Trophoblast cell (in vitro differentiated cells and primary cell): ENCODE data around the gene C3orf52.

Experiments
- DNase-seq, 2 donors: peaks; one replicate each; pipeline ENCODE4 v3.0.0-alpha.2; 2016
- H2AFZ ChIP-seq: 2 replicates; pipeline ENCODE4 v1.6.1; 2013; ENCODE audit warnings: low read length, moderate library complexity, mild to moderate bottlenecking; ENCODE audit not compliant: insufficient read depth, poor library complexity
- H2AK5ac ChIP-seq: 2 replicates; pipeline ENCODE4 v1.6.1; 2013; ENCODE audit warnings: mild to moderate bottlenecking, low read length
- H2BK120ac ChIP-seq: 2 replicates; pipeline ENCODE4 v1.6.1; 2013; ENCODE audit warnings: low read length, mild to moderate bottlenecking, moderate library complexity; ENCODE audit not compliant: insufficient read depth, poor library complexity
- H2BK12ac ChIP-seq: 2 replicates; pipeline ENCODE4 v1.6.1; 2013; ENCODE audit warnings: mild to moderate bottlenecking, low read length, moderate library complexity
- H2BK5ac ChIP-seq: 2 replicates; pipeline ENCODE4 v1.6.1; 2013; ENCODE audit warnings: low read length, low read depth, moderate library complexity, mild to moderate bottlenecking; ENCODE audit not compliant: poor library complexity
- H3K14ac ChIP-seq: 2 replicates; pipeline ENCODE4 v1.6.1; 2013; ENCODE audit warnings: mild to moderate bottlenecking, low read length
- H3K18ac ChIP-seq: 2 replicates; pipeline ENCODE4 v1.6.1; 2013; ENCODE audit warnings: mild to moderate bottlenecking, low read length
- H3K23ac ChIP-seq: 2 replicates; pipeline ENCODE4 v1.6.1; 2013; ENCODE audit warnings: low read length
- H3K27ac ChIP-seq: 2 replicates; pipeline ENCODE4 v1.5.1; 2013; ENCODE audit warnings: low read depth, mild to moderate bottlenecking, inconsistent platforms, low read length, moderate library complexity
- H3K27me3 ChIP-seq: 2 replicates; pipeline ENCODE4 v1.6.1; 2013; ENCODE audit warnings: inconsistent platforms, mild to moderate bottlenecking, low read length, moderate library complexity; ENCODE audit not compliant: insufficient read depth
- H3K36me3 ChIP-seq, 2 experiments: 1 replicate in 1 of 2; 2 replicates in 1 of 2; pipeline ENCODE4 v1.6.1; 2013; ENCODE audit warnings: low read length in 2 of 2, mild to moderate bottlenecking in 2 of 2, moderate library complexity in 1 of 2; ENCODE audit not compliant: insufficient read depth in 2 of 2, control insufficient read depth in 1 of 2
- H3K4ac ChIP-seq: 2 replicates; pipeline ENCODE4 v1.6.1; 2013; ENCODE audit warnings: low read depth, mild to moderate bottlenecking, low read length, moderate library complexity
- H3K4me1 ChIP-seq, 2 experiments: 1 replicate in 1 of 2; 2 replicates in 1 of 2; pipeline ENCODE4 v1.6.1; 2013; ENCODE audit warnings: low read length in 2 of 2, mild to moderate bottlenecking in 2 of 2, moderate library complexity in 1 of 2; ENCODE audit not compliant: insufficient read depth in 2 of 2, control insufficient read depth in 1 of 2
- H3K4me2 ChIP-seq: 2 replicates; pipeline ENCODE4 v1.6.1; 2013; ENCODE audit warnings: inconsistent platforms, mild to moderate bottlenecking, low read length, moderate library complexity
- H3K4me3 ChIP-seq: 2 replicates; pipeline ENCODE4 v1.5.1; 2013; ENCODE audit warnings: mild to moderate bottlenecking, low read depth, low read length, inconsistent platforms
- H3K79me1 ChIP-seq: one replicate; pipeline ENCODE4 v1.6.1; 2013; ENCODE audit warnings: low read length
- H3K79me2 ChIP-seq: 2 replicates; pipeline ENCODE4 v1.6.1; 2013; ENCODE audit warnings: low read length, mild to moderate bottlenecking; ENCODE audit not compliant: control insufficient read depth, insufficient read depth, poor library complexity
- H3K9ac ChIP-seq: 2 replicates; pipeline ENCODE4 v1.6.1; 2013; ENCODE audit warnings: mild to moderate bottlenecking, low read length
- H3K9me3 ChIP-seq: 2 replicates; pipeline ENCODE4 v1.6.1; 2013; ENCODE audit warnings: low read depth, mild to moderate bottlenecking, control low read depth, inconsistent platforms, low read length; ENCODE audit not compliant: insufficient read depth
- H4K12ac ChIP-seq: 2 replicates; pipeline ENCODE4 v1.6.1; 2013; ENCODE audit warnings: low read depth, mild to moderate bottlenecking, low read length, moderate library complexity
- H4K8ac ChIP-seq: 2 replicates; pipeline ENCODE4 v1.6.1; 2013; ENCODE audit warnings: low read depth, mild to moderate bottlenecking, low read length, moderate library complexity
- H4K91ac ChIP-seq: one replicate; pipeline ENCODE4 v1.6.1; 2013; ENCODE audit warnings: low read depth, mild to moderate bottlenecking, low read length, moderate library complexity
- WGBS: extraction: QIAGEN DNeasy Blood & Tissue Kit; methylation state at CpG from one replicate; pipeline ENCODE4 v1.1.7; 2013; ENCODE audit warnings: missing lambda C conversion rate; ENCODE audit not compliant: insufficient read length, insufficient coverage; ENCODE audit errors: extremely low coverage; 5-methylcytosine and 5-hydroxymethylcytosine counted together

Gene C3orf52

GRCh38 chr3:112140584-112140983 is 54.4 kb downstream of the C3orf52 start:
- WGBS: no CpG with 5 or more reads among the region's 1 CpG
- Histone ChIP-seq H3K4me3 (no peak overlapping the region), H3K79me2 (no peaks in the 10 kb centered on the region), H4K12ac (no peak overlapping the region), H3K4ac (no peak overlapping the region), H4K8ac (no peak overlapping the region), H3K79me1 (no peaks in the 10 kb centered on the region), H3K4me1 (no peaks in the 10 kb centered on the region), H2AK5ac (no peak overlapping the region), H2BK120ac (no peak overlapping the region), H3K4me2 (no peak overlapping the region), H3K23ac (no peak overlapping the region), H3K27me3 (no peaks in the 10 kb centered on the region), H3K14ac (no peak overlapping the region), H2BK12ac (no peak overlapping the region), H2BK5ac (no peak overlapping the region), H3K36me3 (no peaks in the 10 kb centered on the region), H4K91ac (no peak overlapping the region), H3K27ac (no peak overlapping the region), H2AFZ (no peak overlapping the region), H3K9ac (no peak overlapping the region), H3K18ac (no peak overlapping the region), H3K9me3 (no peaks in the 10 kb centered on the region)
- no peak for DNase-seq

- Histone ChIP-seq H2AK5ac (no peak overlapping the region), H3K18ac (no peak overlapping the region), H3K9me3 (no peaks in the 10 kb centered on the region), H3K9ac (no peak overlapping the region), H3K79me1 (no peaks in the 10 kb centered on the region), H4K12ac (no peak overlapping the region), H2BK5ac (no peak overlapping the region), H3K27ac (no peak overlapping the region), H3K4me3 (no peak overlapping the region), H3K27me3 (no peaks in the 10 kb centered on the region), H3K4me1 (no peaks in the 10 kb centered on the region), H2AFZ (no peak overlapping the region), H3K23ac (no peak overlapping the region), H4K91ac (no peak overlapping the region), H3K14ac (no peak overlapping the region), H3K4ac (no peak overlapping the region), H2BK12ac (no peak overlapping the region), H3K79me2 (no peaks in the 10 kb centered on the region), H3K36me3 (no peaks in the 10 kb centered on the region), H2BK120ac (no peak overlapping the region), H3K4me2 (no peak overlapping the region), H4K8ac (no peak overlapping the region)
- DNase-seq: no peak
- no CpG with 5 or more reads among the region's 2 CpGs for WGBS
Measured at GRCh38 chr3:112141293-112141692, 55.1 kb downstream of the C3orf52 start.

- whole genome bisulfite sequencing: no CpG with 5 or more reads among the region's 1 CpG
- H2BK120ac ChIP-seq: no peak overlapping the region
Measured at GRCh38 chr3:112143251-112143650, 57.1 kb downstream of the C3orf52 start.

GRCh38 chr3:112143689-112144088 is 57.5 kb downstream of the C3orf52 start:
- Histone ChIP-seq H4K12ac (no peak overlapping the region), H3K79me1 (no peaks in the 10 kb centered on the region), H2AK5ac (no peak overlapping the region), H3K36me3 (no peaks in the 10 kb centered on the region), H3K27me3 (no peaks in the 10 kb centered on the region), H4K91ac (no peak overlapping the region), H2BK12ac (no peak overlapping the region), H3K14ac (no peak overlapping the region), H3K9me3 (peaks cover 1% of the 10 kb centered on the region), H3K4me3 (no peak overlapping the region), H3K4me1 (no peaks in the 10 kb centered on the region), H3K23ac (no peak overlapping the region), H2BK5ac (no peak overlapping the region), H3K18ac (no peak overlapping the region), H4K8ac (no peak overlapping the region), H2BK120ac (no peak overlapping the region), H3K4me2 (no peak overlapping the region), H3K79me2 (no peaks in the 10 kb centered on the region), H3K27ac (no peak overlapping the region), H2AFZ (no peak overlapping the region), H3K9ac (no peak overlapping the region), H3K4ac (no peak overlapping the region)
- DNase-seq: no peak
- no CpG with 5 or more reads among the region's 1 CpG for WGBS

More at GRCh38 chr3:112143251-112143650, 57.1 kb downstream of the C3orf52 start:
- H2BK12ac ChIP-seq: no peak overlapping the region
- H3K4ac ChIP-seq: no peak overlapping the region
- H3K9me3 ChIP-seq: no peaks in the 10 kb centered on the region
- no peak overlapping the region for H2AFZ ChIP-seq
- H3K4me1 ChIP-seq: no peaks in the 10 kb centered on the region
- H4K8ac ChIP-seq: no peak overlapping the region
- H3K14ac ChIP-seq: no peak overlapping the region
- H3K23ac ChIP-seq: no peak overlapping the region
- H3K4me3 ChIP-seq: no peak overlapping the region
- DNase-seq: no peak
- no peak overlapping the region for H3K18ac ChIP-seq
- H3K4me2 ChIP-seq: no peak overlapping the region
- no peak overlapping the region for H2BK5ac ChIP-seq
- no peaks in the 10 kb centered on the region for H3K79me2 ChIP-seq
- H4K12ac ChIP-seq: no peak overlapping the region
- H4K91ac ChIP-seq: no peak overlapping the region
- H3K27me3 ChIP-seq: no peaks in the 10 kb centered on the region
- no peaks in the 10 kb centered on the region for H3K36me3 ChIP-seq
- H2AK5ac ChIP-seq: no peak overlapping the region
- H3K79me1 ChIP-seq: no peaks in the 10 kb centered on the region
- H3K9ac ChIP-seq: no peak overlapping the region
- H3K27ac ChIP-seq: no peak overlapping the region
